NCI-H748 (cell line): ENCODE measurements around the gene SHROOM3.

Experiments
- DNase-seq: peaks from one replicate; lab custom pipeline; 2025; ENCODE audit not compliant: unreplicated experiment; lab: John Stamatoyannopoulos, UW

The SHROOM3 gene

DNA sequence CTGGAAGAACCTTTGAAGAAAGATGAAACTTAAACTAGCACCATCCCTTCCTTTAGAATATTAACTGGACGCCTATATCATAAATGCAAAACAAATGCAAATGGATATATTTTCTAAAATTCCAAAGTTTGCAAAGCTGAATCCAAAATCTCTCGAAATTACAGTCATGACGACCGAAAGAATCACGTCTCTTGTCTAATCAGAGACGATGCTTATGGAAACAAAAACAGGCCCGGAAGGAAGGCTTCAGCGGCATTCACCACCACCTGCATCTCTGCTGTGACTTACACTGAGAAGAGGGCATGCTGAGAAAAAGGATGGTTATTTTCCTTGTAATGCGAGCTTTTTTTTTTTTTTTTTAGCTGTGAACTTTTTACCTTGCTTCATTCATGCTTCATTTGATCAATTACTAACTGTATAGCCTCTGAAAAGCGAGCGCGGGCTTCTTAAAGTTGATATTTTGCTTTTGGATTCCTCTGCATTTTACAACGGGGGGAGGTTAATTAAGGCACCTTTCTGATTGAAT, 253.7 kb downstream of the SHROOM3 start:
- peak; percentile 50 for DNase-seq

DNA sequence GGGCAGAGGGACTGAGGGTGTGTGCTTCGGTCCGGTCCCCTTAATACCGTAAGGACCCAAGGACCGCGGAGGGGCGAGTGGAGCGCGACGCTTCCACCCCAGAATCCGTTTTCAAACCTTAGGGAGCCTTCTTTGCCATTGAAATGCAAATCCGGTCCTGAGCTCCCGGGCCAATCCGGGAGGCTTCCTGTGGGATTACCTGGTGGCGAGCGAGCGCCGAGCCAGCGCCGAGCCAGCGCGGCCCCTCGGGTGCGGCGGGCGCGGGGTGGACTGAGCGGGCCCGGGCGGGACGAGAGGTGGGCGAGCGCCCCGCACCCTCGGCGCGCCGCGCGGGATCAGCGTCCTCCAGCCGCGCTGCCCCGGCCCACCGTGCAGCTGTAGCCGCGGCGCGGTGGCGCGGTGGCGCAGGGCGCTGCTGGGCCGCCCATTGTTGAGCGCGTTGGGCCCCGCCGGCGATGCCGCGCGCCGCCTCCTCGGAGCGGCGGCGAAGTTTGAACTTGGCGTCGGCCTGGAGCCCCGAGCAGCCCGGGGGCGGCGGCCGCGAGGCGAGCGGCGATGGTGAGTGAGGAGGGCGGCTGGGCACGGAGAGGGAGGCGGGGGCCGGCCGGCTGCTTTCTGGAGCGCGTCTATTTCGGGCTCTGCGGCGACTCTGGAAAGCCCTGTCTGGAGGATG, 254.3 kb downstream of the SHROOM3 start:
- peak; percentile 82 for DNase-seq

DNA sequence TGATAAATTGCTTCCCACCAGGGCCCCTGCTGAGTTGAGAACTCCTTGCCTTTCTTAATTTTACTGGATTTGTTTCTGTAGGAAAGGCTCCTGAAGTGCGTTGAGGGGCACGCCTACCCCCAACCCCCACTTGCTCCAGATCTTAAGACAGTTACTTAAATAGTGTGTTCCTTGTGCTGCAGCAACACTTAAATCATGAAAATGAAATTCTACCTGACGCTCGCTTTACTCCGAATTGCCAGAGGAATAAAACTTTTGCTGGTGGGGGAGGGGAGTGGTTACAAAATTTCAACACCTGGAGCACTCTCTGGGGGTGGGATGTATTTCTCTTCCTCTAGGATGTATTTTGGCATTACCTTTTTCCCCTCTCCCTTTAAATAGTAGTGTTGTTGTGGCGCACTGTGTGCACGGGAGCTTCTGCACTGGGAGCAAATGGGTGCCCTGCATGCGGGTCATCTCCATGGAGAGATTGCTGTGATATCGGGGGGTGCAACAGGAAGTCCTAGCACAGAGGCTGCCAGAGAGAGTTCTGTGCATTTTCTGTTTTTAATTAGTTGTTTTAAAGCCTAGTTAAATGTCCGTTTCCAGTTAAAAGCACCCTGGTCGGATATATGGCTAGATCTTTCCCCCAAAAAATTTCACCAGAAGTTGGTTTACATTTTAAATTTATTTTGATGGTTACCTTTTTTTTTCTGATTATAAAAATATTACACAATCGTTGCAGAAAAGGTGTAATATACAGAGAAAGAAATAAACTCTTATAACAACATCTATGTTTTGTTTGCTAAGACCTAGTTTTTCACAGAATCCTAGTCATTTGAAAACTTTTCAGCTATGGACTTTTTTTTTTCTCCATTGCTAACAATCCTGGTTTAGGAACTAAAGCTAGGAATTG, 255.2 kb downstream of the SHROOM3 start:
- DNase-seq, result peak; percentile 55

DNA sequence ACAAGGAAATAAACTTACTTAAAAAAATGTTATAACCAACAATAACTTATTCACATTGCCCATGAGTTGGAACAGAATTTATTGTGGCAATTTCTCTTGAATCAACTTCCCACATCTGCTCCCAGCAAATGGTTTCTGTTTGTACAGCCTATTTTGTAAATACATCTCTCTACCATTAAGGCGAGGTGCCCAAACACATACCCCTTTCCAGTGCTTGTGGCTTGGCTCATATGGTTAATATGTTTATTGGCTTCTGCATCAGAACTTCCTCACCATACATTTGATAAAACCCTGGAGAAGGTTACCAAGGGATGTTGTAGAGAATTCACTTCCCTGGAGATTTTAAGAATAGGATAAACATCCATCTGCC, 255.9 kb downstream of the SHROOM3 start:
- DNase-seq, result peak; percentile 35

DNA sequence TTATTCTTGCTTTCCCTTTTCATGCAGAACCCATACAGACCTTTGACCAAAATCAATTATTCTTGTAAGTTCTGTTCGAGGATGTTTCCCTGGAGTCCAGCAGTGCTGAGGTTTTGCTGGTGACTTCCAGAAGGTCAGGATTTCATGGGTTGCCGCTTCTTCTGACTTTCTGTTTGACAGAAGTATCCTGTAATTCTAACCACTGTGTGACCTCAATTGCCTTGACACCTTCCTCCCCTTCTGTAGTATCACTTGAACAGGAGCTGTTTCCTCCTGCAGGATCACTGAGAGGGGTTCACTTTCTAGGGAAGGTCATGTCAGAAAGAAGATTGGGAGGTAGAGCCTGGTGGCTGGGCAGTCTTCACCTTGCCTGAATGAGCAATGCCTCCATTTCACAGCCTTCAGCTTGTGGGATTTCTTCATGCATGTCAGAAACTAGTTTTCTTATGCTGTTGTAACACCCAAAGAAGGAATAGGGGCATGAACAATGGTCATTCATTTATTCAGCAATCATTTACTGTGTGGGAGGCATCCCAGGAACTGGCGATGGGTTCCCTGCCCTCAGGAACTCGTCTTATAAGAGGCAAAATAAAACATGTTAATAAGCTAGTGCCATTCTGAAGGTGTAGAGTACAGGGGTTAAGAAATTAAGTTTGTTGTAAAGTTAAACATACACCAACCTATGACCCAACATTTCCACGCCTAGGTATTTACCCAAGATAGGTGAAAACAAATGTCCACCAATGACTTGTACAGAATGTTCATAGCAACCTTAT, 257.0 kb downstream of the SHROOM3 start:
- no peak for DNase-seq

DNA sequence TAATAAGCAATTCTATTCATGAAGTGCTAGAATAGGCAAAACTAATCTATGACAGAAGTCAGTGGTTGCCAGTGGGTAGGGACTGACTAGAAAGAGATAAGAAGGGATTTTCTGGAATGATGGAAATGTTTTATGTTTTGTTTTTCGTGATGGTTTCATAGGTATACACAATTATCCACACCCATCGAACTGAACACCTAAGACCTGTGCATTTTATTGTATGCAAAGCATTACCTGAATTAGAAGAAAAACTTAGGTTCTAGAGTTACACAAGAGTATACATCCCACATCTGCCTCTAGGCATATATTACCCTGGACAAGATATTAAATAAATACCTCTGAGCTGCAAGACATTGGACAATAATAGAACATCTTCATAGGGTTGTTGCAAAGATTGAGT, 257.7 kb downstream of the SHROOM3 start:
- no peak for DNase-seq

DNA sequence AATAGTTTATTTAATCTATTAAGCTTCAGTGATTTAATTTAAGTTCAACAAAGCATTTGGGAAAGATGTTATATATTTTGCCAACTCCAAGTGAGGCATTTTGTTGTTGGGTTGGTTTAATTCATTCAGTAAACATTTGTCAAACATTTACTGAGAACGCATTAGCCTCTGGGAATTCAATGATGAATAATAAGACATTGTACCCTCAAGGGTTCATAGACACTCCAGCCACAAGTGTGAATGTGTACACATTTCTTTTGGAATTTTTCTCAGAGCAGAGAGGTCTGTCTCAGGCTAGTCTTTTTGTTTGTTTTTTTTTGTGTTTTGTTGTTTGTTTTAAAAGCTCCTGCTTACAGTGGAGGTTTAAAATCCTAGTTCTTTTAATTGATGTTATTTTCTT, 259.0 kb downstream of the SHROOM3 start:
- no peak for DNase-seq

DNA sequence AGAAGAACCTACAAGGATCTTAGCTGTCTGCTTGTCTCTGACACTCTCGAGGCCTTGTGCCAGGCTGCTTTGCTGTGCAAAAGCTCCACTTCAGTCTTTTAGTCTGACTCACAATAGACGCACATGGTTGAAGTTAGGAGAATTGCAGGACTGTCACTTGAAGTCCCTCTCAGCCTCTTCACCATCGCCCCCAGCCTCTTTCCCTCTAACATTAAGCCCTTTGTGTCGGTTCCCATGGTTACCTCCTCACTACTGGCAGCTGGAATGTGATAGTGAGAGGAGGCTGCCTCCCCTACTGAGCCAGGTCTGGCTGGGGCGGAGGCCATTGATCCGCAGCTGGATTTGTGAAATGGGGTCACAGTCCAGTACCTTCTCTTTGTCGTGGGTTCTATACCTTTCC, 261.1 kb downstream of the SHROOM3 start:
- peak; percentile 63 for DNase-seq

DNA sequence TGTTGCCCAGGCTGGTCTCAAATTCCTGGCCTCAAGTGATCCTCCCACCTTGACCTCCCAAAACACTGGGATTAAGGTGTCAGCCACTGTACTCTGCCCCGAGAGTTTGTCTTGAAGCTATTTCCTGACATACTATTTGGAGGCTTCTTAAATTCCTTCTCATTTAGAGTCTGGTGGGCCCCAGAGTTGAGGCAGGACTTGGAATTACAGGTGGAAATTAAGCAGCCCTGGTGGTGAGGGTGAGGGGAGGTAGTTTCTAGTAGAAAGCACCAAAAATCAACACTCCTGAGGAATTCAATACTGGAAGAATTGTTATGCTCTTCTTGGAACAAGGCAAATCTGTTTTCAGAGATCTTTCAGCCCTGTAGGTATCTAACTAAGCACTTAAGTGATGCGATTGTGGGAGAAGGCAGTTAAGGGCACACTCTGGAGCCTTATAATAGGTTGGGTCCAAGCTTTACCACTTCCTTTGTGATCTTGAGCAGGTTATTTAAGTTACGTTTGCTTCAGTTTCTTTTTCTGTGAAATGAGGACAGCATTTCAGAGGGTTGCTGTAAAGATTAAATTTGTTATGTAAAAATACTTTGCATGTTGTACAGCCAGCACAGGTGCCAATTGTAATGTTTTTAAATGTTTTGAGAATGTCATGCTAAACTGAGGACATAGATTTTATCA, 262.2 kb downstream of the SHROOM3 start:
- DNase-seq, result no peak

DNA sequence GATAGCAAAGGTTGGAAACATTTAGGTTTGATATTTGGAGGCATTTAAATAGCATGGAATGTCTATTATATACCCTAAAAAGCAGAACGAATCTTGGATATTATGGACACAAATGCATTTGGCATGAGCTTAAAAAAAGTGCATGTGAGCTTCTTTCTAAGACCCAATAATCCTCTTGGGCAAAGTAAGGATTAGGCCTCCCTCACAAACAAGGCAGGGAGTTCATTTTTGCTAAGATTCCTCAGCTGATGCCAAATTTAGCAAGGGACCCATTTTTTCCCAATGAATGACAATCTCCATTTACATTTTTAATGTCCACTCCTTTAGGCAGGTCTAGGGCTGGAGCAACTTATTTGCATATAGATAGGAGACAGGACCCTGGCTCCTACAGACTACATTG, 263.1 kb downstream of the SHROOM3 start:
- DNase-seq, result no peak

DNA sequence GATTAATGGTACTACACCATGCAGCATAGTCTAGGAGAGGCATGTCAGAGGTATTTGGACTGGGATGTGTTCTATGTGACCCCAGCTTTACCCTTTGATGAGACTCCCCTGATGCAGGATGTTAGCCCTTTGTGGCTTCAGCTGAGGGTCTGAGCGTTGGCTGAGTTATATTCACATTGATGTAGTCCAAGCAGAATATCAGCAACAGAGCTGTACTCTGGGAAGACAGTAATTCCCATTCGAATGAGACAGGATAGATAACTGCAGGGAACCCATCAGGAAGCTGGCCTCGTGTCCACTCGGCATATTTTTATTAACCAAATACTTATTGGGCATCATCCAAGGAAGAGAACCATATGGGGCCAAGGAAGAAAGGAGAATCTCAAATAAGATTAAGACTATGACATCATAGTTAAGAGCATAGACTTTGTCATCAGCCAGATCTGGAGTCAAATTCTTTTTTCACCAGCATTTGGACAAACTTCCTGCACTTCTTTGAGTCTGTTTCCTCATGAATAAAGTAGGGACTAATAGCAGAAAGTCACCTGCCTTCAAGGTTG, 264.8 kb downstream of the SHROOM3 start:
- DNase-seq, result no peak

DNA sequence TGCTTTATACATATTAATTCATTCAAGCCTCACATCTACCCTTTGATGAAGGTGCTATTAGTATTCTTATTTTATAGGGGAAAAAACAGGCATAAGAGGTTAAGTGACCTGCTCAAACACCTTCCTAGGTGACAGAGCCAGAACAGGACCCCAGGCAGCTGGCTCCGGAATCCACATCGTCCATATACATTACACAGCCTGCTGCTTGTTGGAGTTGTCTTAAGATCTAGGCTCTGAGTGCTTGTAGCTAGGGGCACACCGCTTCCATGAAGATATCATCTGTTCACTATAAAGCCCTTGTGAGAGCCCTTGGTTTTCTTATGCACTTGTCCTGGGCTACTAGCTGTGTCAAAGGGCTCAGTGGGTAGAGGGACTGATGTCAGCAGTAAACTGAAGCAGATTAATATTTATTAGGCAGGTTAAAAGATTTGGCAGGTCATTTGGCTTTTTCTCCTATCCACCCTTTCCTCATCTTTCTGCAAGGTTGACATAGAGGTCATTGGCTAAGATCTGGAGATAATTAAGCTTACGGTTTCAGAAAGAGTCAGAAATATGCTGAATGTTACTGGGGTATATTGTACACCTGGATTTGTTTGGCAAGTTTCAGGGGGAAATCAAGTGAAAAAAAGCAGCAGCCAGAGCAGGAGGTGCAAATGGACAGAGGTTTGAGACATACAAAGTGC, 267.6 kb downstream of the SHROOM3 start:
- DNase-seq, result no peak

DNA sequence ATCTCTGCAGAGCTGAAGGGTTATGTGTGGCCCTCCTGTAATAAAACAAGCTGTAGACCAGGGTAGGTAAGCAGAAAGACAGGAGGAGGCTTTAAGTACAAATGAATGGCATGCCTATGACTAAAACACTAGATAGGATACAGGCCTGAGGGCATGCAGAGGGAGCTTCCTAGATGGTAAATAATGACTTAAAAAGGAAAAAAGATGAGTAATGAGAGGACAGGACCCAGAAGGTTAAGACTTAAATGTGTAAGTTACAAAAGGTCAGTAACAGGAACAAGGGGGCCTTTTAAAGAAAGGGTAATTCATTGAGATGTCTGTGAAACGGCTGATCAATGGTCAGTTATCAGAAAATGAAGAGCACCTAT, 268.1 kb downstream of the SHROOM3 start:
- DNase-seq, result no peak

DNA sequence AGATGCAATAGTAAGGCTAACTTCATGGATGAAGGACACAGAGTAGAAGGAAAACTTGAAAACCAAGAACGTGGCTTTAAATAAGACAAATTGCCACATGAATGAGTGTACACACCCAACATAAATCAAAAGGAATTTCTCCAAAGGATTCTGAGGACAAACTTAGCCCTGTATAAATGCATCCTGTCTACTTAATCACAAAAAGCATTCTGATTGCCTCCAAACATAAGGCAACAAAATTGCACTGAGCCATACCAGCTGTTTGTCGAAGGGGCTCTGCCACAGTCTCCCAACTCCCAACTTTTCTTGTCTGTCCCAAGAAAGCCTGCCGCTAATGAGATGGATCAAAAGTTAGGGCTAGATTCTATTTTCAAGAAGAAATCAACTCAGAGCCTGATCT, 268.6 kb downstream of the SHROOM3 start:
- no peak for DNase-seq

DNA sequence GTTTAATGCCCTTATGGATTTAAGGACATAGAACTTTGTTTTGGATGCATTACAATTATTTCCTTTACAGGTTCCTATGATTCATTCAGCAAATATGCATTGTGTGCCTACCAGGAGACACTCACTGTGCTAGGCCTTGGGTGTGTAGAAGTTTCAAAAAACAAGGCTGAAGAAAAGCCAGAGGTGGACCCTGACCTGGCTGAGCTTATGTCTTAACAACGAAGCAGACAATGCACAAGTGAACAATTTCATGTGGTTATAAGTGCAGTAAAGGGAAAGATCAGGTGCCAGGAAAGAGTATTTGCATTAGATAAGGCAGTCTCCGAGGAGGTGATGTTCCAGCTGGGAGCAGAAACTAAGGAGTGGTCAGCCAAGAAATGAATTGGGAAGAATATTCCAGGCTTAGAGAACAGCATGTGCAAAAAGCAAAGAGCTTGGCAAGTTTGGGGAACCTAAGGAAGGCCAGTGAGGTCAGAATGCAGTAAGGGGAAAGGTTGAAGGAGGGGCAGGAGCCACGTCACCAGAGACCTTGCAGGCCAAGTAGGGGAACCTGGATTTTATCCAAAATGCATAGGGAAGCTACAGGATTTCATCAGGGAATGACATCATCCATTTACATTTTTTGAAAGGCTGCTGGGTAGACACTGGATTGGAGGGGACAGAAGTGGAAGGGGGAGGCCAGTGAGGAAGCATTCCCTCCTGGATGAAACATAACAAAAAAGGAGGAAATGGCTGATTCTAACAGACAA, 269.3 kb downstream of the SHROOM3 start:
- no peak for DNase-seq

DNA sequence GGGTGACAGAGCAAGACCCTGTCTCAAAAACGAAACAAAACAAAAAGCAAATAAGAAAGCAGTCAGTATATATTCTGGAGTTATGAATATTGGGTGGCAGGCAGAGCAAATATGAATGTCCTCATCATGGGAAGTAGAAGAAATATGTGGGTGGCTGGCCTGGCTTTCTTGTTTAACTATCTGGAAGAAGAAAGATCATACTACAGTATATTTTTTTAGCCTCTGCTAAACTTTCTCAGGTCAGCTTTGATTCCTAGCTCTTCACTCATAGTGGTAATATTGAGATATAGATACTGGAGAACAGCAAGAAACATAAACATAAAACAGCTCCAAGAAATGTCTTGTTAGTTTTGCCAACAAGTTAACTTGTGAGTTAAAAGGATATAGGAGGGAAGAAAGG, 270.4 kb downstream of the SHROOM3 start:
- no peak for DNase-seq

DNA sequence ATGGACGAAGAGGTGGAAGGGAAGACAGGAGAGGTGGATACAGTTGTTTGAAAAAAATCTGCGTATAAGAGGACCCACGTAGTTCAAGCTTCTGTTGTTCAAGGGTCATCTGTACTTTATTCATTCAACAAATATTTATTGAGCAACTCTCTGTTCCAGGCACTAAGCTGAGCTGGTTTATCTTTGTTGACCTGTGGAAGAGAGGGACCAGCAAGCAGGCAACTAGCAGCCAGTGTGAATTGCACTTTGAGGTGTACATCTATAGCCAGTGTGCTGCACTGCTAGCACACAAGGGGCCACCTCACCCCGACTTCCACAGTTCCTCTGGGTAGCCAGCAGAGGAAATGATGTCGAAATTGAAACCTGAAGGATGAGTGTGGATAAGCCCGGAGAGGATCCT, 271.6 kb downstream of the SHROOM3 start:
- no peak for DNase-seq

DNA sequence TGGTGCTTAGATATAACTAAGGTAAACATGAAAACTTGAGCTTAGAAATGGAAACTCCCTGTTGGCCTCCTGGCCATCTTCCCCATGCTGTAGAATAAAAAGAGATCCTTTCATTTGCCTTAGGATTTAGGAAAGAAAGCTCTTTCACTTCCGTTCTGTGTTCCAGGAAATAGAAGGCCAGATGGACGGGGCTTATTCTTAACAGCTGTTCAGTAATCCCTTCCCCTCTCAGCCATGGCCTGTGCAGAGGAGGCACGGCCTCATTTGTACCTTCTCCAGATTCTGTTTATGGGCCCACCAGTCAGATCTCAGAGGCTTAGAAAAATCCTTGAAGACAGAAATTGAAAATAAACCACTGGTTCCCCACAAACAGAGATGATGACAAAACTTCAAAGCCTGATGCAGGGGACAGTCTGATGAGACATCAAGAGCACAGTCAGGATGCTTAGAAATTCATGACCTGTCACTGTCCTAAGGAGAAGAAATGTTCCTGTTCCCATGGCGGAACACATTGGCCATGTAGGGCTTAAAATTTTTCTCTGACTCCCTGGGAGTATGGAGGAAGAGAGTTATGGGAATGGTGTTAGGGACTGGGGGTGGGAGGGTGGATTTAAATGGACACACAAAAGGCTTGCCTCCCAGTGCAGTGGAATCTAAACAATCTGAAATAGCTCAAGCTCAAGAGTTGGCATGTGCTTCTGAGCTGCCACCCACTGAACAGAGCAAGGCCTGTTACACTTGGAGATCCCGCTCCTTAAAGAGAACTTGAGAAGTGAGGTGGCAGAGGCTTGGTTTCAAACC, 274.1 kb downstream of the SHROOM3 start:
- DNase-seq, result no peak

DNA sequence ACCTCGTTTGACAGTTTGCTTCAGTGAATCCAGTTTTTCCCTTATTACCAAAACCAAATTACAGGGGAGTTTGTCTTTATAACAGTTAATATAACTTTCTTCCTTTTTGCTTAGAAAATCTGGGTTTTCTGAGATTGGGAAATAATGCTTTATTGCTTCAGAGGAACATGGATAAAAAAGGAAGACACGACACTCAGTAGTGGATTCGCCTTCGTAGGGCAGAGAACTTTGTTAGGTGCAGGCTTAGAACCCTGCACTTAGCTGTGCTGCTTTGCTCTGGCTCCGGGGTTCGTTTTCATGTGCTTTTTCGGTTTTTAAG, 274.7 kb downstream of the SHROOM3 start:
- DNase-seq, result no peak
